ENCODE data around the gene PTN.

GRCh38 chr7:137258552-137258951 lies 85.0 kb downstream of the PTN start:
- no peak for TF ChIP-seq GATA3 (IDR thresholded peaks at IDR 0.05; ENCODE audit: low read depth, low read length)
- no peak for TF ChIP-seq GATA2 (IDR thresholded peaks at IDR 0.05; ENCODE audit: low read depth, low read length)
